A673 (cell line): ENCODE results near the gene ZSWIM3. TPM values are rescaled to one million over a fixed set of nuclear protein-coding genes. Genes with fewer than 3 reads are reported as not detected.

Experiments used
- BruUV-seq: library from RNA; stranded (reverse); fragments of 400-500 nt; replicated peaks from 2 replicates; lab custom pipeline; 2021; lab: Mats Ljungman, UMichigan
- CTCF ChIA-PET: fragments of 300-600 bp; sonication (Branson Sonifier 250); formaldehyde crosslinking; loops from one replicate; lab custom pipeline; 2022; ENCODE audit warnings: antibody characterized with exemption; lab: Charles Lee
- POLR2A ChIA-PET: fragments of 300-600 bp; sonication (Branson Sonifier 250); formaldehyde crosslinking; loops from one replicate; lab custom pipeline; 2022; ENCODE audit warnings: antibody characterized with exemption; ENCODE audit not compliant: low non-redundant PET; lab: Charles Lee
- DNase-seq: peaks from one replicate; pipeline ENCODE4 v3.0.0-alpha.2; 2015; ENCODE audit warnings: low spot score
- H3K27ac ChIP-seq: fragments of 200-600 bp; sonication (generic); 2 replicates; pipeline ENCODE4 v1.5.1; 2016; ENCODE audit warnings: mixed run types, low read depth, mild to moderate bottlenecking, mixed read lengths, antibody characterized with exemption, low read length; ENCODE audit not compliant: poor library complexity, severe bottlenecking
- H3K27me3 ChIP-seq: fragments of 200-600 bp; sonication (generic); replicated peaks from 2 replicates; pipeline ENCODE4 v1.6.1; 2017; ENCODE audit warnings: mixed run types, low read depth, mild to moderate bottlenecking, mixed read lengths, antibody characterized with exemption, low read length; ENCODE audit not compliant: insufficient read depth, poor library complexity
- H3K36me3 ChIP-seq: fragments of 200-600 bp; sonication (generic); 2 replicates; pipeline ENCODE4 v1.6.1; 2016; ENCODE audit warnings: mixed run types, mild to moderate bottlenecking, mixed read lengths, antibody characterized with exemption, low read length; ENCODE audit not compliant: insufficient read depth, poor library complexity, severe bottlenecking
- H3K4me1 ChIP-seq: fragments of 200-600 bp; sonication (generic); 2 replicates; pipeline ENCODE4 v1.6.1; 2017; ENCODE audit warnings: mixed run types, mild to moderate bottlenecking, mixed read lengths, antibody characterized with exemption, low read length; ENCODE audit not compliant: insufficient read depth, poor library complexity, severe bottlenecking
- H3K4me3 ChIP-seq: fragments of 200-600 bp; sonication (generic); 2 replicates; pipeline ENCODE4 v1.5.1; 2016; ENCODE audit warnings: low read depth, mixed run types, mild to moderate bottlenecking, mixed read lengths, low read length; ENCODE audit not compliant: poor library complexity, severe bottlenecking
- H3K9me3 ChIP-seq: fragments of 200-600 bp; sonication (generic); 2 replicates; pipeline ENCODE4 v1.6.1; 2016; ENCODE audit warnings: mixed run types, low read depth, mild to moderate bottlenecking, mixed read lengths, antibody characterized with exemption, low read length; ENCODE audit not compliant: poor library complexity, severe bottlenecking
- CTCF ChIP-seq: fragments of 300-800, 200-600 bp; sonication (generic); conservative IDR thresholded peaks from 2 replicates; pipeline ENCODE4 v1.5.1; 2017; ENCODE audit warnings: low read depth, mild to moderate bottlenecking, antibody characterized with exemption, low read length, moderate library complexity, mixed read lengths
- EZH2 ChIP-seq: fragments of 200-600 bp; sonication (generic); IDR thresholded peaks from 2 replicates; pipeline ENCODE4 v1.6.1; 2017; ENCODE audit warnings: borderline replicate concordance, low read depth, mild to moderate bottlenecking, mixed read lengths, antibody characterized with exemption, low read length; ENCODE audit not compliant: poor library complexity, severe bottlenecking
- intact Hi-C: fragments of 100-400 bp; cut with micrococcal nuclease; formaldehyde crosslinking; loops from one replicate; pipeline ENCODE4 v1.10.0; 2022; ENCODE audit not compliant: unreplicated experiment
- total RNA-seq: library from RNA; stranded (reverse); gene quantifications from 2 replicates; pipeline ENCODE4 v1.2.3, GENCODE V29; 2021

Gene ZSWIM3
- total RNA-seq, 1 experiment from 2014 or later = 2.6 TPM

- H3K27me3 ChIP-seq = no peaks in the 10 kb centered on the region
- DNase-seq = no peak
- H3K9me3 ChIP-seq = no peaks in the 10 kb centered on the region
- no peak overlapping the region for H3K4me3 ChIP-seq
- TF ChIP-seq EZH2 (no peak), CTCF (no peak)
- ChIA-PET CTCF (no interaction called here), POLR2A (no interaction called here)
- BruUV-seq = no TSS peak
- H3K36me3 ChIP-seq = peaks cover 33% of the 10 kb centered on the region
- intact Hi-C loops = loop anchor here (10.0 kb wide), 1 partner anchor 68 kb away; no protein-coding TSS in a partner anchor
- no peak overlapping the region for H3K27ac ChIP-seq
- H3K4me1 ChIP-seq = peaks cover 7% of the 10 kb centered on the region
Measured at GRCh38 chr20:45896641-45897161, 39.3 kb downstream of the ZSWIM3 start.

- POLR2A ChIA-PET = no interaction called here
- H3K36me3 ChIP-seq = peaks cover 38% of the 10 kb centered on the region
- no TSS peak for BruUV-seq
Measured at GRCh38 chr20:45897289-45897688, 39.9 kb downstream of the ZSWIM3 start.

GRCh38 chr20:45897692-45898091 is 40.3 kb downstream of the ZSWIM3 start:
- Histone ChIP-seq H3K36me3 (peaks cover 38% of the 10 kb centered on the region), H3K9me3 (no peaks in the 10 kb centered on the region), H3K27me3 (no peaks in the 10 kb centered on the region), H3K27ac (no peak overlapping the region), H3K4me1 (no peaks in the 10 kb centered on the region), H3K4me3 (no peak overlapping the region)
- CTCF ChIA-PET = no interaction called here
- BruUV-seq = no TSS peak
- intact Hi-C loops = loop anchor here (10.0 kb wide), 1 partner anchor 67 kb away; no protein-coding TSS in a partner anchor
- POLR2A ChIA-PET = no interaction called here
- TF ChIP-seq CTCF = no peak
- no peak for TF ChIP-seq EZH2
- no peak for DNase-seq

More at GRCh38 chr20:45897289-45897688, 39.9 kb downstream of the ZSWIM3 start:
- H3K27me3 ChIP-seq = no peaks in the 10 kb centered on the region
- peaks cover 1% of the 10 kb centered on the region for H3K4me1 ChIP-seq
- DNase-seq = no peak
- H3K27ac ChIP-seq = no peak overlapping the region
- H3K9me3 ChIP-seq = no peaks in the 10 kb centered on the region
- H3K4me3 ChIP-seq = no peak overlapping the region
- CTCF ChIA-PET = no interaction called here
- intact Hi-C loops = loop anchor here (10.0 kb wide), 1 partner anchor 68 kb away; no protein-coding TSS in a partner anchor
- TF ChIP-seq EZH2 (no peak), CTCF (no peak)
